HG03342 (cell line): ENCODE measurements around the gene SLC25A13.

ENCODE experiments used
- ATAC-seq: cut with Tn5 transposase; IDR thresholded peaks from one replicate; pipeline ENCODE4 v1.9.1; 2021; ENCODE audit warnings: mild to moderate bottlenecking, moderate library complexity; ENCODE audit not compliant: unreplicated experiment

The SLC25A13 gene

GRCh38 chr7:96322847-96323461 lies 1.1 kb upstream of the SLC25A13 start:
- no peak for ATAC-seq

GRCh38 chr7:96322373-96322695 lies 436 bp upstream of the SLC25A13 start:
- ATAC-seq = no peak

- ATAC-seq = peak; percentile 38
Measured at GRCh38 chr7:96321031-96321657, 754 bp downstream of the SLC25A13 start.

GRCh38 chr7:96320442-96320841 lies 1.5 kb downstream of the SLC25A13 start:
- peak; percentile 47 for ATAC-seq

- ATAC-seq = no peak
Measured at GRCh38 chr7:96319439-96319838, 2.5 kb downstream of the SLC25A13 start.

GRCh38 chr7:96316949-96317348 lies 4.9 kb downstream of the SLC25A13 start:
- ATAC-seq = no peak

- ATAC-seq = no peak
Measured at GRCh38 chr7:96315125-96315512, 6.8 kb downstream of the SLC25A13 start.

GRCh38 chr7:96314402-96315124 lies 7.3 kb downstream of the SLC25A13 start:
- no peak for ATAC-seq

GRCh38 chr7:96313940-96314339 lies 8.0 kb downstream of the SLC25A13 start:
- ATAC-seq = no peak

- ATAC-seq = no peak
Measured at GRCh38 chr7:96312502-96312901, 9.4 kb downstream of the SLC25A13 start.

GRCh38 chr7:96311967-96312366 lies 9.9 kb downstream of the SLC25A13 start:
- ATAC-seq = no peak

- no peak for ATAC-seq
Measured at GRCh38 chr7:96310110-96310509, 11.8 kb downstream of the SLC25A13 start.

- ATAC-seq = no peak
Measured at GRCh38 chr7:96308950-96309263, 13.0 kb downstream of the SLC25A13 start.

- no peak for ATAC-seq
Measured at GRCh38 chr7:96308253-96308949, 13.5 kb downstream of the SLC25A13 start.

GRCh38 chr7:96306385-96307125 lies 15.3 kb downstream of the SLC25A13 start:
- no peak for ATAC-seq

- ATAC-seq = no peak
Measured at GRCh38 chr7:96305915-96306314, 16.0 kb downstream of the SLC25A13 start.

- no peak for ATAC-seq
Measured at GRCh38 chr7:96304573-96304972, 17.3 kb downstream of the SLC25A13 start.

GRCh38 chr7:96303686-96304443 lies 18.0 kb downstream of the SLC25A13 start:
- no peak for ATAC-seq

GRCh38 chr7:96303105-96303685 lies 18.7 kb downstream of the SLC25A13 start:
- no peak for ATAC-seq

GRCh38 chr7:96300986-96301385 lies 20.9 kb downstream of the SLC25A13 start:
- no peak for ATAC-seq
